ENCODE data around the gene COX4I2.

Gene COX4I2

DNA sequence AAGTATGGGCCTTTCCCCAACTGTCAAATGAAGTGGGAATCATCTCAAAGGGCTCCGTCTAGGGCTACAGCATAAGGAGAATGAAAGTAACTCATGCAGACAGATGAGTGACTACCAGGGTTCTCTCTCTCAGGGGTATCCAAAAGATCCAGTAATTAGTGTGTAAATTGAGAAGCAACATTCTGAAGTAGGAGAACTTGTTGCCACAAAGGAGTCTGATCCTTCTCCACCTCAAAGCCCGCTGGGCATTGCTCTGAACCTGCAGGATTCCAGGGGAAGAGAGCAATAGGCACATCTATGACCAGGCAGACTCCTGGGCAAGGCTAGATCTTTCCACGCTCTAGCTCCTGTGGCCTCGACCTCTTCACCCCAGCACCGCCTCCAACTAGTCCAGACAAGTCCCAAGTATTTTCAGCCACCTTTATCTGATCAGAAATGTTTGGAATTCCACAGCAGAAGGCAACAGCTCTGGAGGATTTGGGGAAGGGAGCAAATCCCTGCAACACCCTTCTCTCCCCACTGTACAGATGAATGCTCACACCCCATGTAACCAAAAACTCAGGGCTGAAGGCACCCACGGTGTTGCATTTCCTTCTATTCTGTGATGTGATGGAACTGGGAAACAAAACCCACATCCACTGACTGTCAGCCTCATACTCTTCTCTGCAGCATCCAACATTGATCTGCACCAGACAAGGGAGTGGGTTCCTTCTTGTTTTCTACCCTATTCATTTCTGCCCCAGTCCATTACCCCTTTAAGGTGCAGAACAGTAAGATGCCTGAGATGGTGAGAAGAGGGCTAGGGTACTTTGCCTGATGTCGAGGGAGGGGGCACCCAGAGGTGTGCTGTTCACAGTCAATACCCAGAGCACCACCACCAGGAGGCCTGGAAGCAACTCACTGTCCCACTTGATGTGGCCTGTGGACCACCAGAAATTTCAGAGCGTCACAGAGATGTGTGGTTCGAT, 41.0 kb downstream of the COX4I2 start:
- no peak for DNase-seq

DNA sequence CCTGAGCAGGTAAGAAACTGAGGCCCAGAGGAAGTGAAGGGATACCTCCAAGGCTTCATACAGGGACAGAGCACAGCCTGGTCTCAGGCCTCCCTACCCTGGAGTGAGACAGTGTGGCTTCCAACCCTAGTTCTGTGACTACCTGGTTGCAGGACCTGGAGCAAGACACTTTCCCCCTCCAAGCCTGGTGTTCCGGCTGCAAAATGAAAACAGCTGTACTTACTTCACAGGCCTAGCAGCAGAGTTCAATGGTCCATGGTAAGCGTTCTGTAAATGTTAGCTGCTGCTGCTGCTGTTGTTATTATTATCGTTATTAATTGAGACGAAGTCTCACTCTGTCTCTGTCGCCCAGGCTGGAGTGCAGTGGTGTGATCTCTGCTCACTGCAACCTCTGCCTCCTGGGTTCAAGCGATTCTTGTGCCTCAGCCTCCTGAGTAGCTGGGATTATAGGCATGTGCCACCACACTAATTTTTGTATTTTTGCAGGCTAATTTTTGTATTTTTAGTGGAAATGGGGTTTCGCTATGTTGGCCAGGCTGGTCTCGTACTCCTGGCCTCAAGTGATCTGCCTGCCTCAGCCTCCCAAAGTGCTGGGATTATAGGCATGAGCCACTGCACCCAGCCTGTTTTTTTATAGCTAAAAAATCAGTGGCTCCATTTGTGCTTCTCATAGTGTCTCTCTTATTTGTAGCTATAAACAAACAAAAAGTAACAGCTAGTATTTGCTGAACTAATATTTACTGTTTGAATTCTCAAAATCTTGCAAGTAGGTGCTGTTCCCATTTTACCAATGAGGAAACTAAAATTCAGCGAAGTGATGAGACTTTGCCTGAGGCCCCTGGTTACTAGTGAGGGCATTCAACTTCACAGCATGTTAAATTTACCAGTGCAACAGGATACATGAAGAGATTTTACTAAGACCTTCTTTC, 41.9 kb downstream of the COX4I2 start:
- no peak for DNase-seq

DNA sequence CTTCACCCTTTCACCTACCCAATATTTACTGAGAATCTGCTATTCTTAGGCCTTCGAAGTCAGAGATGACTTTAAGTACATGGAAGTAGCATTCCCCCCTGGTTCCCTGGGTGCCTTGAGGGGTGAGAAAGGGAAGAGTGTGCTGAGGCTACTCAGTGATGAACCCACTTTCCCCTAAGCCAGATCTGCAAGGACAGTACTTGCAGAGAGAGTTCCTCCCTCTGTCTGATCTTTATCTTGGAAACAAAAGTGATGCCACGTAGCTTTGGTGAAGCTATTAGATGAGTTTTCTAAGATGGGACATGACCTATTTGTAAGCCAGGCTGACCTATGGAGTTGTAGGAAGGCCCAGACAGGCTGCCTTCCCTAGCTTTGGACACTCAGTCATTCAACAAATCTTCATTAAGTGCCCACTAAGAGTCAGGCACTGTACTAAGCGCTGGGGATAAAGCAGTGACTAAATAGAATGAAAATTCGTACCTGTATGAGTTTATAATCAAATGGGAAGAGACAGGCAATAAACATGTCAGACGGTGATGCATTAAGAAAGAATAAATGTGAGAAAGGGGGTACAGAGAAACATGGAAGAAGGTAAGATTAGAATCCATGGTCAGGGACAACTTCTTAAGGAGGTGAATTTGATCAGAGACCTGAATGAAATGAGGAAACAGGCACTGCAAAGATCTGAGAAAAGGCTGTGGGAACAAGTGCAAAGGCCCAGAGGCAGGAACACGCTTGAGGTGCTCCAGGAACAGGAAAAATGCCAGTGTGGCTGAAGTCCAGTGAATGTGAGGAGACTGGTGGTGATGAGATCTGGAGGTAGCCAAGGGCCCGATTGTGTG, 42.8 kb downstream of the COX4I2 start:
- DNase-seq = no peak

DNA sequence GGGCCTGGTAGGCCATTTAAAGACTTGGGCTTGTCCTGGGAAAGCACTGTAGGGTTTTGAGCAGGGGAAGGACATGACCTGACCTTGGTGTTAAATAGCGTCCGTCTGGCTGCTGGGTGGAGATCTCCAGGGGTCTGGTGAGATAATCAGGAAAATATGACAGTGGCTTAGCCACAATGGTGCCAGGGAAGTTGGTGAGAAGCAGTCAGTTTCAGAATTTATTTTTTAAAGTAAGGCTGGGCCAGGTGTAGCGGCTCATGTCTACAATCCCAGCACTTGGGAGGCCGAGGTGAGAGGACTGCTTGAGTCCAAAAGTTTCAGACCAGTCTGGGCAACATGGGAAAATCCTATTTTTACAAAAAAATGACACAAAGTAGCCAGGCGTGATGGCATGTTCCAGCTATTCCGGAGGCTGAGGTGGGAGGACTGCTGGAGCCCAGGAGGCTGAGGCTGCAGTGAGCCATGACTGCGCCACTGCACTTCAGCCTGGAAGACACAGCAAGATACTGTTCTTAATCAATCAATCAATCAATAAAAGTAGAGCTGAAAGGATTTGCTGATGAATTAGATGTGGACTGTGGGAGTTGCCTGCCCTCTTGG, 43.5 kb downstream of the COX4I2 start:
- DNase-seq = no peak

- no peak for DNase-seq
Observed at GRCh38 chr20:31681769-31682168, 44.1 kb downstream of the COX4I2 start.

- DNase-seq = no peak
Observed at GRCh38 chr20:31682352-31682751, 44.6 kb downstream of the COX4I2 start.

- no peak for DNase-seq
Observed at GRCh38 chr20:31682927-31683326, 45.2 kb downstream of the COX4I2 start.

GRCh38 chr20:31684153-31685015, 46.7 kb downstream of the COX4I2 start:
- DNase-seq = no peak

DNA sequence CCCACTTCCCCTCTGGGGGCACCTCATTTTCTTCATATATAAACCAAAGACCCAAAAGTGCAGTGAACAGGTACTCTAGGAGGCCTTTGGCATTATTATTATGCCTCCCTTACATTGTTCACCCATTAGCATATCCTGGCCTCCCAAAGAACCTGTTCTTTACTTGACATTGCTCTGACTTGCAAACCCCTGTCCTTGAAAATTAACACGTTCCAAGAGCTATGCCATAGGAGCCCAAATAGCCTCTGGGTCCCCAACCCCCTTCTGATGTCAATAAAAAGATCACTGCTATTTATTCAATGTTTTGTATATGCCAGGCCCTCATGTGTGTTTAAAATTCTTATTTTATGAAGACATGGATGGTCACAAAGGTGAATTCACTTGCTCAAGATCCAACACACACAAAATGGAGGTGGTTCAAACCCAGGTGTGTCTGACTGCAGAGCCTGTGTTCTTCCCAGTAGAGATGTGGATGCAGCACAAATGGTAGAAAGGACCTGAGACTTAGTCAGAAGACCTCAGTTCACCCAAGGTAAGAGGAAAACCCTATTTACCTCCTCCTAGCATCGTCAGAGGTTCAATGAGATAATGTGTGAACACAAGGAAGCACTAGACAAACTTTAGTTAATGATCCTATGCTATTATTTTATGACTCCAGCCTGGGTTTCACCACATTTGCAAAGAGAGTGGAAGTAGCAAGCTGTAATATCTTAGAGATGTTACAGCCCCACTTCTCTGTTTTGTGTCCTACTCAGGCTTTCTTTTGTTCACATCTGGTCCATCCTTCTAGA, 48.3 kb downstream of the COX4I2 start:
- no peak for DNase-seq

- DNase-seq = no peak
Observed at GRCh38 chr20:31687777-31688176, 50.1 kb downstream of the COX4I2 start.

GRCh38 chr20:31689141-31689540, 51.4 kb downstream of the COX4I2 start:
- no peak for DNase-seq

- no peak for DNase-seq
Observed at GRCh38 chr20:31690124-31690666, 52.5 kb downstream of the COX4I2 start.

GRCh38 chr20:31691646-31692275, 54.0 kb downstream of the COX4I2 start:
- DNase-seq = no peak

- DNase-seq = no peak
Observed at GRCh38 chr20:31693402-31693801, 55.7 kb downstream of the COX4I2 start.

GRCh38 chr20:31693987-31694661, 56.4 kb downstream of the COX4I2 start:
- DNase-seq = no peak

Measured in AML-193 (cell line).